Dermis lymphatic vessel endothelial cell (primary cell): ENCODE data around the gene MMP13. TPM values are rescaled to one million over a fixed set of nuclear protein-coding genes. Genes with fewer than 3 reads are reported as not detected.

Experiments used
- total RNA-seq: library from RNA; depleted of rRNA; stranded (reverse); fragments of >200 nt; gene quantifications from 2 replicates; pipeline ENCODE4 v1.2.1, GENCODE V29; 2014

Gene MMP13
- not detected in 2 replicates for total RNA-seq

GRCh38 chr11:102955624-102956023, at the start of gene MMP13:
Gene MMP13, minus strand, starts transcription at chr11:102955732. Its CDS starts 27 bp downstream, at chr11:102955705.

Other genes with a start within 250 kb of the MMP13 start
- gene MMP27, start 250.0 kb downstream of the MMP13 start, total RNA-seq: not detected in 2 replicates
- not detected in 2 replicates for gene MMP8, start 230.8 kb downstream of the MMP13 start, total RNA-seq
- gene MMP10, start 175.1 kb downstream of the MMP13 start, total RNA-seq: 0.95 and 1.2 TPM in 2 replicates
- 0.52 and 48.7 TPM in 2 replicates for gene MMP1, start 157.6 kb downstream of the MMP13 start, total RNA-seq
- gene MMP3, start 112.1 kb downstream of the MMP13 start, total RNA-seq: not detected in 2 replicates
- not detected in 2 replicates for gene MMP12, start 80.8 kb downstream of the MMP13 start, total RNA-seq
- 31.0 and 35.6 TPM in 2 replicates for gene DCUN1D5, start 136.4 kb upstream of the MMP13 start, total RNA-seq
- 1.8 and 7.1 TPM in 2 replicates for gene DYNC2H1, start 153.7 kb upstream of the MMP13 start, total RNA-seq